ENCODE results near the gene ADAM10. TPM values are rescaled to one million over a fixed set of nuclear protein-coding genes. Genes with fewer than 3 reads are reported as not detected.

Gene ADAM10
- polyA plus RNA-seq, 1 donor: 110 TPM

DNA sequence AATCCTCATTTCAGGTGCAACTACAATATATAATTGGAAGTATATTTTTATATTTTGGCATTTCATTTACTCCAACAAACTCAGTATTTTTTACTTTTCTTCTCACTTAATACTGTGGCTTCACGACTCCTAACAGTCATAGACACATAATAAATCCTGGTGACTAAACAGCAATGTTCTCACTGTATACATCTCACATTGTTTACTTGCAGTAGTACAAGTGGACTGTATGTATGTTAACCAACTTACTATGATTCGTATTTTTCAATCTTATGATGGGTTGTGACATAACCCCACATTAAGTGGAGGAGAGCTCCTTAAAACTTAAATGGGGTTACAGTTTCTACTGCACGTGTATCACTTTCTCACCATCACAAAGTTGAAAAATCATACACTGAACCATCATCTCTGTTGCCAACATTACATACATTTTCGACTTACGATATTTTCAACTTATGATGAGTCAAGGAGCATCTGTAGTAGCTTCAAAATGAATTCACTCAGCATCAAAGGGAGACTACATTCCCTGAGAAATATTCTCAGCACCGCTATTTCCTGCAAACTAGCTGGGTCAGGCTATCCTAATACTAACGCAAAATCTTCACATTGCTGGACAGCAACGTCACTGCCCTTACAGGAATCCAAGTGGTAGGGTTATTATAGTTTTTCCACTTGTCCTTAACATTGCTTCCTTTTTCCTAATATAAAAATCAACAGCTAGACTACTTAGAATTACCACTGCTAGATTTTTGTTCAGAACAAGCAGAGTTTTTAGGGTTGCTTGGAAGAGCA, 7.3 kb downstream of the ADAM10 start:
- no peak overlapping the region for H3K27ac ChIP-seq (ENCODE audit: low read length)
- DNase-seq: peak in 1 of 2 donors; percentile 15
- WGBS (ENCODE audit: insufficient coverage, low lambda C conversion rate): 100% methylated on average over 1 of the region's 8 CpGs
- H3K4me1 ChIP-seq (ENCODE audit: control insufficient read depth, insufficient read depth, low read length): peaks cover 11% of the 10 kb centered on the region
- H3K36me3 ChIP-seq (ENCODE audit: control insufficient read depth, insufficient read depth, low read length): no peaks in the 10 kb centered on the region
- no peaks in the 10 kb centered on the region for H3K9me3 ChIP-seq (ENCODE audit: control insufficient read depth, low read depth, low read length)
- no peak overlapping the region for H3K4me3 ChIP-seq (ENCODE audit: low read length)
- no peaks in the 10 kb centered on the region for H3K27me3 ChIP-seq (ENCODE audit: control insufficient read depth, insufficient read depth, low read length)

DNA sequence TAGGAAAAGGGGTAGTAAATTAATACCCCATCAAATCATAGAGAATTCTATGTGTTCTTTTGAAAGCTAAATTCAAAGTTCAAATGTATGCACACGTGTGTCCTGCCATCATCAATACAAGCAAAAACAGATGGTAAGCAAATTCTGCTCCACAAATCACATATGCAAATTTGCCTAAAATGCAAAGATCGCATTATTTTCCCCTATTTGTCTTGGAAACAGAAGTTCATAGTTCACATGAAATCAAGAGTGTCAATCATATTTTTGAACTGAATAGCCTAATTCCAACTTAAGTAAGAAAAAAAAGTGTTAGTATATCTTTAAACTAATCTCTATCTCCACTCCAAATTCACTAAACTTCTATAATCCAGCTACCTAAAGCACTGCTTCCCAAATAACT, 8.5 kb downstream of the ADAM10 start:
- WGBS (ENCODE audit: insufficient coverage, low lambda C conversion rate): 100% methylated on average over 1 of the region's 2 CpGs
- Histone ChIP-seq H3K4me1 (ENCODE audit: control insufficient read depth, insufficient read depth, low read length) (peaks cover 6% of the 10 kb centered on the region), H3K4me3 (ENCODE audit: low read length) (no peak overlapping the region), H3K27me3 (ENCODE audit: control insufficient read depth, insufficient read depth, low read length) (no peaks in the 10 kb centered on the region), H3K27ac (ENCODE audit: low read length) (no peak overlapping the region), H3K9me3 (ENCODE audit: control insufficient read depth, low read depth, low read length) (no peaks in the 10 kb centered on the region), H3K36me3 (ENCODE audit: control insufficient read depth, insufficient read depth, low read length) (no peaks in the 10 kb centered on the region)
- no peak for DNase-seq

DNA sequence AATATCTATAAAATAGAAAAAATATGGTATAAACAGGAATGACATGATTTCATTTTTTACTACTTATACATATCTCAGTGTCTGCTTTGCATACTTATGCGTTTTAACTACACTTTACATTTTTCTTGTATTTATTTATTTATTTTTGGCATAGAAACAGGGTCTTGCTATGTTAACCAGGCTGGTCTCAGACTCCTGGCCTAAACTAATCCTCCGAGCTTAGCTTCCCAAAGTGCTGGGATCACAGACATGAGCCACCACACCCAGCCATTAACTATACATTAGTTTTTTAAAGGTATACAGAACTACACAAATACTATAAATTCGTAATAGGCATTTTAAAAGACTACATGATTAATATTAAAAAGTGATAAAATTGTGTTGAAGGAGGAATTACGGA, 9.1 kb downstream of the ADAM10 start:
- WGBS (ENCODE audit: insufficient coverage, low lambda C conversion rate): 93% methylated on average over 3 of the region's 4 CpGs
- no peak overlapping the region for H3K4me3 ChIP-seq (ENCODE audit: low read length)
- no peak overlapping the region for H3K27ac ChIP-seq (ENCODE audit: low read length)
- no peaks in the 10 kb centered on the region for H3K36me3 ChIP-seq (ENCODE audit: control insufficient read depth, insufficient read depth, low read length)
- H3K27me3 ChIP-seq (ENCODE audit: control insufficient read depth, insufficient read depth, low read length): no peaks in the 10 kb centered on the region
- peaks cover 3% of the 10 kb centered on the region for H3K4me1 ChIP-seq (ENCODE audit: control insufficient read depth, insufficient read depth, low read length)
- H3K9me3 ChIP-seq (ENCODE audit: control insufficient read depth, low read depth, low read length): no peaks in the 10 kb centered on the region
- no peak for DNase-seq

DNA sequence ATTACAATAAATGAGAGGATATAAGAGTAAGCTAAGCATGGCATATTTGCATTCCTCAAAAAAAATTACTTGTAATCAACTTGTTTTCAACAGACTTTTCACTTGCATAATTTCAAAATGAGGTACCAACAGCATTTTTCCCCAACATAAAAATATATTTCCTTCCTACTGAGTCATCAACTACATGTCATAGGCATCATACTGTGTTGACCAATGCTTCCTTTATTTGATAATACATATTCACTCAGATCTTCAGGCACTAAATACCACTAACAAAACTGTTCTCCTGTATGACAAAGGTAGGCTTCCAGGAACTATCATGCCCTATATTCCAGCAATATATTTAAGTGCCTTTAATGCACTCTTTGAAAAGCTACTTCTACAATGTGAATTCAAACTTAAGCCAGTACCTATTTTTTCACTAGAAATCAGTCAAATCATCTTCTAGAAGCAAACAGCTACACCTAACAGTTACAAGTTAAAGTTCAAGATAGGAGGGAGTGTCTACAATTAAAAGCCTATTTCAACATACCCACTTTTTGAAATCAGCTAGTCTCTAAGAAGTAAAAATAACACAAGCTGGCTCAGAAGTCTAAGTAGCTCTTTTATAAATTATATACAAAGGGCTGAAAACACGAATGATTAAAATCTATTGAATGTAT, 11.3 kb downstream of the ADAM10 start:
- Histone ChIP-seq H3K4me1 (ENCODE audit: control insufficient read depth, insufficient read depth, low read length) (peaks cover 13% of the 10 kb centered on the region), H3K36me3 (ENCODE audit: control insufficient read depth, insufficient read depth, low read length) (no peaks in the 10 kb centered on the region), H3K9me3 (ENCODE audit: control insufficient read depth, low read depth, low read length) (no peaks in the 10 kb centered on the region), H3K27me3 (ENCODE audit: control insufficient read depth, insufficient read depth, low read length) (no peaks in the 10 kb centered on the region), H3K27ac (ENCODE audit: low read length) (no peak overlapping the region), H3K4me3 (ENCODE audit: low read length) (no peak overlapping the region)
- 100% methylated on average over 1 of the region's 1 CpG for WGBS (ENCODE audit: insufficient coverage, low lambda C conversion rate)
- DNase-seq: no peak

DNA sequence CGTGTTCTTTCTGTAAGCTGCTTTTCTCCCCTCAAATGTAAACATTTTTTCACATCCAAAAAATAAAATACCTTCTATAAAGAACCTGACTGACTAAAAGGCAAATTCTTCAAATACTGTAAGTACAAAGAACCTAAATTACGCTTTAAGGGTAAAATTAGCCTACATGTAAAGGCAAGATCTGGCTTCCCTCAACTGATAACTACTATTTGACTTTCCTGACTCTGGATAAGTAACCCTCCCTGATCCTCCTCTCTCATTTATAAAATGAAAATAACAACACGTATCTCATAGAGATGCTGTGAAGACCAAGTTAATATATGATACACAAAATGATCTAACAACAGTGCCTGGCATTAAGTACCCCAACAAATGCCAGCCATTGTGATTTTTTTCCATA, 12.2 kb downstream of the ADAM10 start:
- Histone ChIP-seq H3K9me3 (ENCODE audit: control insufficient read depth, low read depth, low read length) (no peaks in the 10 kb centered on the region), H3K36me3 (ENCODE audit: control insufficient read depth, insufficient read depth, low read length) (no peaks in the 10 kb centered on the region), H3K27ac (ENCODE audit: low read length) (no peak overlapping the region), H3K27me3 (ENCODE audit: control insufficient read depth, insufficient read depth, low read length) (no peaks in the 10 kb centered on the region), H3K4me3 (ENCODE audit: low read length) (no peak overlapping the region), H3K4me1 (ENCODE audit: control insufficient read depth, insufficient read depth, low read length) (peaks cover 13% of the 10 kb centered on the region)
- DNase-seq: no peak
- WGBS (ENCODE audit: insufficient coverage, low lambda C conversion rate): 83% methylated on average over 1 of the region's 3 CpGs

DNA sequence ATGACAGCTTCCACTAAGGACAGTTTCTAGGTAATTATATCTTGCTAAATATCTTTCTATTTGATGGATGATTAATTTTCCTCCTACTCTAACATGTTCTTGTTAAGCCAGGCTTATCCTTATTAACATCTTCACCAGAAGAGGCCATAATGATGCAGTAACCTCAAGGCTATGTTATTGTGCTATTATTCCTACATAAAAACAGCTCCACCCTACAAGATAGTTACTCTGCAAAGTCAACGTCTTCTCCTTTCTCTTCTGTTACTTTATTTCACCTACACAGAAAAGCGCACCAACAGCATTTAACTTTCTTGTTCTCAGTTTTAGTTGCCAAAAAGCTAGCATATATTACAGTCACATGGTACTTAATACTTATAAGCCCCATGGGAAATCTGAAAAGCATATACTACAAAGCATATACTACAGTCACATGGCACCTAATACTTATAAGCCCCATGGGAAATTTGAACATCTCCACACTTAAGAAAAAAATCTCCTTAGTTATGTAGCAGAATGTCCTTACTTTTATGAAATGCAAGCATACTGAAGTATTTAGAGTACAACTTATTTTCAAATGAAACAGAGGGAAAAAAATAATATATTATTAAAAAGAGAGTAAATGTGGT, 13.4 kb downstream of the ADAM10 start:
- 58% methylated on average over 2 of the region's 2 CpGs for WGBS (ENCODE audit: insufficient coverage, low lambda C conversion rate)

DNA sequence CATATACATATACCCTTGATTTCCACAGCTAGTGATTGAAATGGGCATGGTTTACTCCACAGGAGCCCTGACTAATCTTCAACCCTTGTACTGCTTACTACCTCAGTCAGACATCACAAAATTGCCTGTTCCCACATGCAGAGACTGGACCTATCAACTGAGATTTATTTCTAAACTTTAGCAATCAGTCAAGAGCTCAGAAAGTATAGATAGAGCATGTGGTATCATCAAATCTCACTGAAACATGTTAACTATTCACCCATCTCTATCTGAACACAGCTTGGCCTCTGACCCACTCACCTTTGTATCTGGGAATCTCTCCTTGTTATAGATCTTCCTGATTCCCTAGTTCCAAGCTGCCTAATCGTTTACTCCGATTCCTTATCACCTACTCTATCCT, 14.6 kb downstream of the ADAM10 start:
- no peak for DNase-seq
- H3K9me3 ChIP-seq (ENCODE audit: control insufficient read depth, low read depth, low read length): no peaks in the 10 kb centered on the region
- H3K4me3 ChIP-seq (ENCODE audit: low read length): no peak overlapping the region
- WGBS (ENCODE audit: insufficient coverage, low lambda C conversion rate): no CpG with 5 or more reads among the region's 2 CpGs
- H3K4me1 ChIP-seq (ENCODE audit: control insufficient read depth, insufficient read depth, low read length): peaks cover 13% of the 10 kb centered on the region
- no peaks in the 10 kb centered on the region for H3K36me3 ChIP-seq (ENCODE audit: control insufficient read depth, insufficient read depth, low read length)
- H3K27ac ChIP-seq (ENCODE audit: low read length): peak overlapping the region; percentile 23
- no peaks in the 10 kb centered on the region for H3K27me3 ChIP-seq (ENCODE audit: control insufficient read depth, insufficient read depth, low read length)

More for the DNA sequence above, 13.4 kb downstream of the ADAM10 start:
- no peak overlapping the region for H3K4me3 ChIP-seq (ENCODE audit: low read length)
- DNase-seq: no peak
- H3K27me3 ChIP-seq (ENCODE audit: control insufficient read depth, insufficient read depth, low read length): no peaks in the 10 kb centered on the region
- peaks cover 13% of the 10 kb centered on the region for H3K4me1 ChIP-seq (ENCODE audit: control insufficient read depth, insufficient read depth, low read length)
- H3K36me3 ChIP-seq (ENCODE audit: control insufficient read depth, insufficient read depth, low read length): no peaks in the 10 kb centered on the region
- no peaks in the 10 kb centered on the region for H3K9me3 ChIP-seq (ENCODE audit: control insufficient read depth, low read depth, low read length)
- no peak overlapping the region for H3K27ac ChIP-seq (ENCODE audit: low read length)

DNA sequence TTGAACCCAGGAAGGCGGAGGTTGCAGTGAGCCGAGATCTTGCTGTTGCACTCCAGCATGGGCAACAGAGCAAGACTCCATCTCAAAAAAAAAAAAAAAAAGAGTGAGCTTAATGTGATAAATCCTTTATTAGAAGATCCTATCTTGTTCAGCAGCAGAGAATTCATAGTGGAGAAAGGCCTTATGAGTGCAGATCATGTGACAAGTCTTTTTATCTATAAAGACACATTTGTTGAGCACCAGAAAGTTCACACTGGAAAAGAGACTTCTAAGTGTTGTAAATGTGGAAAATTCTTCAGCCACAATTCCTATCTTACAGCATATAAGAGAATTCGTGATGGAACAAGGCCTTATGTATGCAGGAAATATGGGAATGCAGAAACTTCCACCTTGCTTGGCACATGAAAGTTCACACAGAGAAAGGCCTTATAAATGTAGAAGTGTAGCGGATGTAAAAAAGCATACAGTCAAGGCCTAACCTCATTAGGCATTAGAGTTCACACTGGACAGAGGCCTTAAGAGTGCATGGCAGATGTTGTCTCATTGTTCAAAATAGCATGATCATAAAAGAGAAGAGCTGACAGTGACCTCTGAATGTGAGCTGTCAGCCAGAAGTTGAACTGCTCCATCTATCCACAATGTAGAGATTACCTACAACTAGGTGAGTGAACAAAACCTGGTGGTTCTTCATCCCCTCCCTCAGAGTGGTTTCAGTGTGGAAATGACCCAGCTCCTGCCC, 16.7 kb downstream of the ADAM10 start:
- no peak overlapping the region for H3K27ac ChIP-seq (ENCODE audit: low read length)
- no peak overlapping the region for H3K4me3 ChIP-seq (ENCODE audit: low read length)
- H3K27me3 ChIP-seq (ENCODE audit: control insufficient read depth, insufficient read depth, low read length): no peaks in the 10 kb centered on the region
- H3K9me3 ChIP-seq (ENCODE audit: control insufficient read depth, low read depth, low read length): no peaks in the 10 kb centered on the region
- WGBS (ENCODE audit: insufficient coverage, low lambda C conversion rate): 100% methylated on average over 1 of the region's 4 CpGs
- no peaks in the 10 kb centered on the region for H3K36me3 ChIP-seq (ENCODE audit: control insufficient read depth, insufficient read depth, low read length)
- no peak for DNase-seq
- peaks cover 10% of the 10 kb centered on the region for H3K4me1 ChIP-seq (ENCODE audit: control insufficient read depth, insufficient read depth, low read length)

DNA sequence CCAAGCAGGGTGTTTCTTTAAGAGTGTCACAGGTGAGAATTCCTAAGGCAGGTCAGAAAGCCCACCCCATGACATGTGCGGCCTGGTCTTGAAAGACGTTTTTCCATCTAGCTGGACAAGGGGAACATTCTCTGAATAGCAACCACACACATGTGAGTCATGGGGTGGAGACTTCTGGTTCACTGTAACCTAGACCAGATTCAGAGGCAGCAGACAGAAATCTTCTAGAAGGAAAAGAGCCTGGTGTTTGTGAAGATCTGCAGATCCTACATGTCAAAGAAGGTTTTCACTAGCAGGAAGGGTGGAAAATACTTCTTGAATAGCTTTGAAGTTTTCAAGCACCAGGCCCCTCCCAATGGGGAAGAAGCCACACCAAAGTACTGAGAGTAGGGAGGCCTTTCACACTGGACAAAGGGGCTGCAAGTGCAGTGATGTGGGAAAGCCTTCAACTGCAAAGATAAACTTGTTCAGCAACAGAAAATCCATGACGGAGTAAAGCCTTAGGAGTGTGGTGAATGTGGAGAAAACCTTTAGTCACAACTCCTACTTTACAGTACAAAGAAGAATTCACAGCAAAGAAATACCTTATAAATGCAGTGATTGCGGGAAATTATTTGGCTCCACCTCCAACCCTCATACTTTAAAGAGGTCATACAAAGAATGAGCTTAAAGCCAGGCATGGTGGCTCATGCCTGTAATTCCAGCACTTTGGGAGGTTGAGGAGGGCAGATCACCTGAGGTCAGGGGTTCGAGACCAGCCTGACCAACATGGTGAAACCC, 17.6 kb downstream of the ADAM10 start:
- Histone ChIP-seq H3K4me1 (ENCODE audit: control insufficient read depth, insufficient read depth, low read length) (peaks cover 10% of the 10 kb centered on the region), H3K36me3 (ENCODE audit: control insufficient read depth, insufficient read depth, low read length) (no peaks in the 10 kb centered on the region)
- no CpG with 5 or more reads among the region's 5 CpGs for WGBS (ENCODE audit: insufficient coverage, low lambda C conversion rate)

More for the DNA sequence above, 17.6 kb downstream of the ADAM10 start:
- H3K9me3 ChIP-seq (ENCODE audit: control insufficient read depth, low read depth, low read length): no peaks in the 10 kb centered on the region
- H3K27ac ChIP-seq (ENCODE audit: low read length): no peak overlapping the region
- DNase-seq: no peak
- no peak overlapping the region for H3K4me3 ChIP-seq (ENCODE audit: low read length)
- no peaks in the 10 kb centered on the region for H3K27me3 ChIP-seq (ENCODE audit: control insufficient read depth, insufficient read depth, low read length)
